Fibroblast of lung (primary cell): ENCODE results near the gene LTBP1. TPM values are rescaled to one million over a fixed set of nuclear protein-coding genes. Genes with fewer than 3 reads are reported as not detected.
A peak's percentile ranks its signal among the peaks of the same experiment; 100 is the strongest.

Experiments
- DNase-seq, 2 donors: peaks; one replicate each; pipeline versions ENCODE4 v3.0.0 to v3.0.0-alpha.2; 2010; ENCODE audit warnings: low read depth in 2 of 2
- H2AFZ ChIP-seq: 2 replicates; pipeline ENCODE4 v1.5.1; 2012; ENCODE audit warnings: low read length, control low read depth, inconsistent platforms
- H3K27ac ChIP-seq: 2 replicates; pipeline ENCODE4 v1.5.1; 2011; ENCODE audit warnings: low read length, control low read depth; ENCODE audit not compliant: insufficient read depth
- H3K27me3 ChIP-seq: 2 replicates; pipeline ENCODE4 v1.5.1; 2011; ENCODE audit warnings: mild to moderate bottlenecking, low read length; ENCODE audit not compliant: control insufficient read depth, insufficient read depth
- H3K36me3 ChIP-seq: 2 replicates; pipeline ENCODE4 v1.5.1; 2011; ENCODE audit warnings: low read length; ENCODE audit not compliant: control insufficient read depth, insufficient read depth
- H3K4me1 ChIP-seq: 2 replicates; pipeline ENCODE4 v1.5.1; 2011; ENCODE audit warnings: low read length; ENCODE audit not compliant: control insufficient read depth, insufficient read depth; ENCODE audit errors: extremely low read depth
- H3K4me2 ChIP-seq: 2 replicates; pipeline ENCODE4 v1.5.1; 2011; ENCODE audit warnings: low read length, control low read depth; ENCODE audit not compliant: insufficient read depth; ENCODE audit errors: extremely low read depth
- H3K4me3 ChIP-seq, 4 experiments: fragments of 200-600 bp in 1 of 4; sonication (generic) in 1 of 4; replicated peaks in 1 of 4; 2 replicates each; pipeline ENCODE4 v1.5.1; 2011 to 2016; ENCODE audit warnings: low read length in 4 of 4, low read depth in 3 of 4, mild to moderate bottlenecking in 3 of 4, control low read depth in 2 of 4, inconsistent platforms in 1 of 4, mixed read lengths in 1 of 4; ENCODE audit not compliant: insufficient read depth in 1 of 4; ENCODE audit errors: control extremely low read depth in 1 of 4
- H3K79me2 ChIP-seq: 2 replicates; pipeline ENCODE4 v1.5.1; 2012; ENCODE audit warnings: mild to moderate bottlenecking, low read length, inconsistent platforms; ENCODE audit not compliant: control insufficient read depth, insufficient read depth
- H3K9ac ChIP-seq: 2 replicates; pipeline ENCODE4 v1.5.1; 2011; ENCODE audit warnings: mild to moderate bottlenecking, low read length, control low read depth; ENCODE audit not compliant: insufficient read depth
- H3K9me3 ChIP-seq: 2 replicates; pipeline ENCODE4 v1.5.1; 2012; ENCODE audit warnings: low read depth, low read length; ENCODE audit not compliant: control insufficient read depth, insufficient read depth
- H4K20me1 ChIP-seq: 2 replicates; pipeline ENCODE4 v1.5.1; 2011; ENCODE audit warnings: low read length; ENCODE audit not compliant: control insufficient read depth, insufficient read depth; ENCODE audit errors: extremely low read depth
- CTCF ChIP-seq, 2 donors: IDR thresholded peaks in 1 of 2; conservative IDR thresholded peaks in 1 of 2; 1 replicate in 1 of 2; 2 replicates in 1 of 2; pipeline ENCODE4 v1.5.1; 2011 to 2012; ENCODE audit warnings: low read length in 2 of 2, control low read depth in 1 of 2, inconsistent platforms in 1 of 2, low read depth in 1 of 2, mild to moderate bottlenecking in 1 of 2
- EZH2 ChIP-seq: IDR thresholded peaks from 2 replicates; pipeline ENCODE4 v1.5.1; 2012; ENCODE audit warnings: low read length, control low read depth, mild to moderate bottlenecking; ENCODE audit errors: missing control alignments
- polyA plus RNA-seq, 2 donors: library from polyadenylated mRNA; depleted of rRNA in 1 of 2; stranded (reverse) in 1 of 2; unstranded in 1 of 2; fragments of >200 nt; gene quantifications; 2 replicates each; pipeline ENCODE4 v1.2.1, GENCODE V29; 2011 to 2012; ENCODE audit warnings: missing spikeins in 1 of 2
- total RNA-seq: library from RNA; depleted of rRNA; stranded (reverse); fragments of >200 nt; gene quantifications from 2 replicates; pipeline ENCODE4 v1.2.1, GENCODE V29; 2014

The LTBP1 gene
- total and polyA plus RNA-seq, 2 donors (not counting 1 experiment from before 2014, with no cell fraction given): 254 to 324 TPM

- Histone ChIP-seq H3K27me3 (no peaks in the 10 kb centered on the region), H3K9me3 (no peaks in the 10 kb centered on the region), H3K4me1 (no peaks in the 10 kb centered on the region), H2AFZ (no peak overlapping the region), H3K4me3 (no peak overlapping the region), H3K27ac (no peak overlapping the region), H3K36me3 (peaks cover 14% of the 10 kb centered on the region), H3K79me2 (peaks cover 2% of the 10 kb centered on the region), H3K4me2 (no peak overlapping the region), H4K20me1 (no peaks in the 10 kb centered on the region), H3K9ac (no peak overlapping the region)
- DNase-seq: peak in 1 of 2 donors; percentile 35
- TF ChIP-seq EZH2 (no peak), CTCF (conservative IDR thresholded peaks at IDR 0.05 in 1 of 2, IDR thresholded peaks at IDR 0.05 in 1 of 2; ENCODE audit: low read depth in 1 of 2, low read length in 2 of 2) (no peak)
Observed at GRCh38 chr2:33190393-33190937, 243.7 kb downstream of the LTBP1 start.

- no peaks in the 10 kb centered on the region for H3K27me3 ChIP-seq
- TF ChIP-seq CTCF (conservative IDR thresholded peaks at IDR 0.05 in 1 of 2, IDR thresholded peaks at IDR 0.05 in 1 of 2; ENCODE audit: low read depth in 1 of 2, low read length in 2 of 2) (no peak), EZH2 (no peak)
- H4K20me1 ChIP-seq: no peaks in the 10 kb centered on the region
- no peaks in the 10 kb centered on the region for H3K4me1 ChIP-seq
- H2AFZ ChIP-seq: no peak overlapping the region
- H3K9ac ChIP-seq: no peak overlapping the region
- H3K79me2 ChIP-seq: no peaks in the 10 kb centered on the region
- DNase-seq: no peak
- no peak overlapping the region for H3K4me2 ChIP-seq
- H3K4me3 ChIP-seq: no peak overlapping the region
- H3K36me3 ChIP-seq: peaks cover 5% of the 10 kb centered on the region
- no peak overlapping the region for H3K27ac ChIP-seq
- H3K9me3 ChIP-seq: no peaks in the 10 kb centered on the region
Observed at GRCh38 chr2:33195891-33196290, 249.1 kb downstream of the LTBP1 start.

GRCh38 chr2:33196700-33197099, 249.9 kb downstream of the LTBP1 start:
- Histone ChIP-seq H3K27ac (no peak overlapping the region), H3K4me1 (no peaks in the 10 kb centered on the region), H3K9ac (no peak overlapping the region), H3K36me3 (peaks cover 5% of the 10 kb centered on the region), H3K9me3 (no peaks in the 10 kb centered on the region), H3K27me3 (no peaks in the 10 kb centered on the region), H2AFZ (no peak overlapping the region), H3K79me2 (no peaks in the 10 kb centered on the region), H3K4me3 (no peak overlapping the region), H4K20me1 (no peaks in the 10 kb centered on the region), H3K4me2 (no peak overlapping the region)
- no peak for DNase-seq
- TF ChIP-seq EZH2 (no peak), CTCF (conservative IDR thresholded peaks at IDR 0.05 in 1 of 2, IDR thresholded peaks at IDR 0.05 in 1 of 2; ENCODE audit: low read depth in 1 of 2, low read length in 2 of 2) (no peak)
